Mucosa of stomach (tissue), 1 donor: ENCODE data around the gene SUB1.
"Not testable (repeated sequence)": the region's sequence is repeated elsewhere in the genome, so short reads cannot be mapped to it uniquely, and the experiment has no call there.

Source experiments
- H3K27me3 ChIP-seq: one replicate; pipeline ENCODE4 v1.7.0; 2013; ENCODE audit warnings: mild to moderate bottlenecking, low read length; ENCODE audit not compliant: control insufficient read depth, insufficient read depth
- H3K36me3 ChIP-seq: one replicate; pipeline ENCODE4 v1.7.0; 2013; ENCODE audit warnings: low read length; ENCODE audit not compliant: control insufficient read depth, insufficient read depth
- H3K4me1 ChIP-seq: one replicate; pipeline ENCODE4 v1.7.0; 2013; ENCODE audit warnings: mild to moderate bottlenecking, low read length; ENCODE audit not compliant: control insufficient read depth, insufficient read depth
- H3K4me3 ChIP-seq: one replicate; pipeline ENCODE4 v1.7.0; 2013; ENCODE audit warnings: low read length
- H3K9ac ChIP-seq: one replicate; pipeline ENCODE4 v1.7.0; 2013; ENCODE audit warnings: mild to moderate bottlenecking, low read length, moderate library complexity
- H3K9me3 ChIP-seq: one replicate; pipeline ENCODE4 v1.7.0; 2013; ENCODE audit warnings: mild to moderate bottlenecking, low read length, moderate library complexity; ENCODE audit not compliant: control insufficient read depth
- donor health status: Pancreatic carcinoma.

SUB1 gene

GRCh38 chr5:32552491-32552890, 32.9 kb upstream of the SUB1 start:
- H3K4me3 ChIP-seq, H3K9me3 ChIP-seq, H3K27me3 ChIP-seq, H3K36me3 ChIP-seq, H3K9ac ChIP-seq, H3K4me1 ChIP-seq: not testable (repeated sequence)

GRCh38 chr5:32552936-32553335, 32.4 kb upstream of the SUB1 start:
- H3K4me1 ChIP-seq = no peaks in the 10 kb centered on the region
- H3K9me3 ChIP-seq = no peaks in the 10 kb centered on the region
- no peaks in the 10 kb centered on the region for H3K27me3 ChIP-seq
- no peak overlapping the region for H3K4me3 ChIP-seq
- no peaks in the 10 kb centered on the region for H3K36me3 ChIP-seq
- no peak overlapping the region for H3K9ac ChIP-seq

GRCh38 chr5:32554181-32554780, 31.1 kb upstream of the SUB1 start:
- not testable (repeated sequence) for H3K9me3 ChIP-seq, H3K9ac ChIP-seq, H3K4me1 ChIP-seq, H3K4me3 ChIP-seq, H3K36me3 ChIP-seq, H3K27me3 ChIP-seq

- H3K36me3 ChIP-seq, H3K4me1 ChIP-seq, H3K9me3 ChIP-seq, H3K27me3 ChIP-seq, H3K9ac ChIP-seq, H3K4me3 ChIP-seq: not testable (repeated sequence)
These were observed 28.8 kb upstream of the SUB1 start for GRCh38 chr5:32556543-32556942.

GRCh38 chr5:32559411-32559810, 25.9 kb upstream of the SUB1 start:
- H3K36me3 ChIP-seq = no peaks in the 10 kb centered on the region
- H3K27me3 ChIP-seq = no peaks in the 10 kb centered on the region
- no peaks in the 10 kb centered on the region for H3K4me1 ChIP-seq

GRCh38 chr5:32559921-32560320, 25.4 kb upstream of the SUB1 start:
- Histone ChIP-seq H3K36me3 (no peaks in the 10 kb centered on the region), H3K9me3 (no peaks in the 10 kb centered on the region), H3K27me3 (no peaks in the 10 kb centered on the region), H3K9ac (no peak overlapping the region), H3K4me3 (no peak overlapping the region), H3K4me1 (no peaks in the 10 kb centered on the region)

More at GRCh38 chr5:32559411-32559810, 25.9 kb upstream of the SUB1 start:
- H3K9ac ChIP-seq = no peak overlapping the region
- no peak overlapping the region for H3K4me3 ChIP-seq
- no peaks in the 10 kb centered on the region for H3K9me3 ChIP-seq

GRCh38 chr5:32562056-32562455, 23.3 kb upstream of the SUB1 start:
- H3K9me3 ChIP-seq = no peaks in the 10 kb centered on the region
- no peaks in the 10 kb centered on the region for H3K4me1 ChIP-seq
- H3K27me3 ChIP-seq = no peaks in the 10 kb centered on the region

GRCh38 chr5:32562843-32563242, 22.5 kb upstream of the SUB1 start:
- Histone ChIP-seq H3K27me3 (no peaks in the 10 kb centered on the region), H3K9ac (no peak overlapping the region), H3K9me3 (no peaks in the 10 kb centered on the region), H3K4me3 (no peak overlapping the region), H3K4me1 (no peaks in the 10 kb centered on the region), H3K36me3 (no peaks in the 10 kb centered on the region)

More at GRCh38 chr5:32562056-32562455, 23.3 kb upstream of the SUB1 start:
- Histone ChIP-seq H3K9ac (no peak overlapping the region), H3K36me3 (no peaks in the 10 kb centered on the region), H3K4me3 (no peak overlapping the region)

- Histone ChIP-seq H3K4me3 (no peak overlapping the region), H3K27me3 (no peaks in the 10 kb centered on the region), H3K4me1 (no peaks in the 10 kb centered on the region), H3K36me3 (no peaks in the 10 kb centered on the region), H3K9me3 (no peaks in the 10 kb centered on the region), H3K9ac (no peak overlapping the region)
These were observed 21.7 kb upstream of the SUB1 start for GRCh38 chr5:32563614-32564013.

GRCh38 chr5:32565145-32565544, 20.2 kb upstream of the SUB1 start:
- Histone ChIP-seq H3K36me3 (no peaks in the 10 kb centered on the region), H3K4me1 (no peaks in the 10 kb centered on the region), H3K9me3 (no peaks in the 10 kb centered on the region), H3K4me3 (no peak overlapping the region), H3K9ac (no peak overlapping the region), H3K27me3 (no peaks in the 10 kb centered on the region)

GRCh38 chr5:32566319-32567111, 18.8 kb upstream of the SUB1 start:
- no peaks in the 10 kb centered on the region for H3K27me3 ChIP-seq
- no peaks in the 10 kb centered on the region for H3K36me3 ChIP-seq
- no peak overlapping the region for H3K4me3 ChIP-seq
- H3K4me1 ChIP-seq = no peaks in the 10 kb centered on the region
- H3K9ac ChIP-seq = no peak overlapping the region
- no peaks in the 10 kb centered on the region for H3K9me3 ChIP-seq

- Histone ChIP-seq H3K4me3 (no peak overlapping the region), H3K36me3 (no peaks in the 10 kb centered on the region), H3K9ac (no peak overlapping the region), H3K27me3 (no peaks in the 10 kb centered on the region), H3K9me3 (no peaks in the 10 kb centered on the region), H3K4me1 (no peaks in the 10 kb centered on the region)
These were observed 14.2 kb upstream of the SUB1 start for GRCh38 chr5:32571128-32571527.
